Measurements from ENCODE around the gene EFHC1.
"Not testable (repeated sequence)": the region's sequence is repeated elsewhere in the genome, so short reads cannot be mapped to it uniquely, and the experiment has no call there.

EFHC1 gene

DNA sequence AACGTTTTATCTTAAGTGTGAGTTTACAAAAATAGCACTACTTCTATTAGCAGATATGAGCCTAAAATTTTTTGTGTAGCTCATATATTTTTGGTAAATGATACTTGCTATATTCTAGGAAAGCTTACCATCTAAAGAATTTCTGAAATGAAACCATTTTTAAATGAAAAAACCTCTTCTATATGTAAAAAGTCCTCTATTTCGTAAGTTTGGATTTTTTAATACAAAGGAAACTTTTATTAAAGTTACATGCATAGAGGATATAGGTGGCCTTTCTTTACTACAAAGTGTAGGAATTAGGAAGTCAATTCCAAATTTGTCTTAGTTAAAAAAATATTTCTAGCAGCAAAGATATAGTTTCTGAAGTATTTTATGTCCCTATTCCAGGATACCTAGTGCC lies 18.8 kb downstream of the EFHC1 start:
- DNase-seq (ENCODE audit: low spot score), result no peak

DNA sequence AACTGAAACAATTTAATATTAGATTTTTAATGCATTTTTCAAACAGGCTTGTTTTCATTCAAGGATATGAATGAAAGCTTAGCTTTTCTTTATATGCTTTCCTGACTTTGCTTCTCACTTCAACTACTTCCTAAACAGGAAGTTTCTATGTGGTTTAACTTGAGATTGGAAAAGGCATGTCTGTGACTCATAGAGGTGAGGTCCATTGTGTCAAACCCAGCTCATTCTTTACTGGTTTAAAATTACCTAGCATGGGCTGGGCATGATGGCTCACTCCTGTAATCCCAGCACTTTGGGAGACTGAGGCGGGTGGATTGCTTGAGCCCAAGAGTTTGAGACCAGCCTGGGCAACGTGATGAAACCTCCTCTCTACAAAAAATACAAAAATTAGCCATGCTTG lies 34.4 kb downstream of the EFHC1 start:
- DNase-seq (ENCODE audit: low spot score), result no peak

DNA sequence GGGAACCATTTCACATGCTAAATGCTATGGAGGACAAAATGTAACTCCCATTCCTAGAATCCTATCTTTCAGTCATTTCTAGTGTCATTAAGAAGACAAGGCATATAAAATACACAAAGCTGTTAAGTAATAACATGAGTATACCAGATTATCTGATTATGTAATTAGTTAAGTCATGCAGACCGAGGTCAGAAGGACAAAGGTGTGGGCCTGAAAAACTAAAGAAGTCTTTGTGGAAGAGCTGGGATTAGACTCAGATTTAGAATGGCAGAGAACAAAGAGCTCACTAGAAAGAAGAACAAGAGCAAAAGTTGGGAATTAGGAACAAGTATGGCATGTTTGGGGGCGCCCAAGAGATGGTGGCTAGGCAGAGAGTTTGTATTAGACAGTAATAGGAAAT lies 37.0 kb downstream of the EFHC1 start:
- no peak for DNase-seq (ENCODE audit: low spot score)

DNA sequence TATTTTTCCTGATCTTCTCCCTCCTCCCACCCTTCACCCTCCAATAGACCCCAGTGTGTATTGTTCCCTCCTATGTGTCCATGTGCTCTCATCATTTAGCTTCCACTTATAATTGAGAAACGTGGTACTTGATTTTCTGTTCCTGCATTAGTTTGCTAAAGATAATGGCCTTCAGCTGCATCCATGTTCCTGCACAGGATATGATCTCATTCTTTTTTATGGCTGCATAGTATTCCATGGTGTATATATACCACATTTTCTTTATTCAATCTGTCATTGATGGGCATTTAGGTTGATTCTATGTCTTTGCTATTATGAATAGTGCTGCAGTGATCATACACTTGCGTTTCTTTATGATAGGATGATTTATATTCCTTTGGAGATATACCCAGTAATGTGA lies 41.1 kb downstream of the EFHC1 start:
- DNase-seq (ENCODE audit: low spot score), result not testable (repeated sequence)

DNA sequence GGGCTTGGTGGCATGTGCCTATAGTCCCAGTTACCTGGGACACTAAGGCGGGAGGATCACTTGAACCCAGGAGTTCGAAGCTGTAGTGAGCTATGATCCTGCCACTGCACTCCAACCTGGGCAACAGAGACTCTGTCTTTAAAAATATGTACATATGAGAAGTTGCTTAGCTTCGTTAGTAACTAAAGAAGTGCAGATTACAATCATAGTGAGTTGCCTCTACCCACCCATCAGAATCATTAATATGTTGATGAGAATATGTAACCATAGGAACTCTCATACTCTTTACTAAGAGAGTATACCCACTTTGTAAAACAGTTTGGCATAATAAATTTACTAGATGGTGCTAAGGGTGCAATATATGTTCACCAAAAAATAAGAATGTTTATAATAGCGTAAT lies 54.0 kb downstream of the EFHC1 start:
- no peak for DNase-seq (ENCODE audit: low spot score)

DNA sequence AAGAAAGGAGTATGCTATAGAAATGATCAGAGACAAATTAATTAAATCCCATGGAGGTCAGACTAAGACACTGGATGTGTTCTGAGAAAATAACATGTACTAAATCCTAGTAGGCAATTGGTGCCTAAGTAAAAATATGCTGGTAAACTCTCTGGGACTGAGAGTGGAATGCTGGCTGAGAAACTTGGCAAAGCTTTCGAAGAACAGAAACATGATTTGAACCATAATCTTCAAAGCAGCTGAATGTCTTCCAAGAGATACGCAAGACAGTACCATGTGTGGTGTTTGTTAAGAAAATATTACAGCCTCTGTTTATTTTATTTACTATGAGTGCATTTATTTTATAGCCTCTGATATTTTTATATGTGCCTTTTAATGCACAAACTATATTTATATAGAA lies 55.2 kb downstream of the EFHC1 start:
- no peak for DNase-seq (ENCODE audit: low spot score)

DNA sequence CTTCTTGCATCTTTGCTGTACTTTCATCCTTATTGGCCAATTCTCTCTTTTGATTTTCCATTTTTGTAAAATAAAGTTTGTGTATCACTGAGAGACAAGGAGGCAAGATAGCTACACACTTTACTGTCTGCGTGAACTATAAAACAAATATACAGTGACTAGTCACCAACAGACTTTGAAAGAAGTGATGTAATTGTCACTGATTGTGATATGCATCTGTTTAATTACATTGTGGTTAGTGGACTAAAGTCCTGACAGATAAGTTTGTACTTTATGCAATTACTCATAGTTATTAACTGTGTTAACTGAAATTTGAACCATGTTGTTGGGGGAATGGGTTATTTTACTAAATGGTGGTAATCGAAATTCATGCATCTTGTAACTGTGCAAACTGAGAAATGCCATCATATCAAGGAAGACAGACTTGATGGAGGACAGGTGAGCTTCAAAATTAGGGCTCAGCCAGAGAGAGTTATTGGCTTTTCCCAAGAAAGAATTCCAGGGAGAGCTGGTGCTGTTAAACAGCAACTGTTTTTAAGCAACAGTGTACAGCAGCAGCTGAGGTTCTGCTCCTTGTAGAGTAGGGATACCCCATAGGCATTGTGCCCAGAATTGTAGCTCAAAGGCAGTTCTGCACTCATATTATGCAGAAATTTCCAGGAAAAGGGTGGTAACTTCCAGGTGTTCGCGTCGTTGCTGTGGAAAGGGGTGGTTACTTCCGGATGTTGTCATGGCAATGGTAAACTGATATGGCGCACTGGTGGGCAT lies 62.9 kb downstream of the EFHC1 start:
- DNase-seq (ENCODE audit: low spot score), result peak; percentile 57

DNA sequence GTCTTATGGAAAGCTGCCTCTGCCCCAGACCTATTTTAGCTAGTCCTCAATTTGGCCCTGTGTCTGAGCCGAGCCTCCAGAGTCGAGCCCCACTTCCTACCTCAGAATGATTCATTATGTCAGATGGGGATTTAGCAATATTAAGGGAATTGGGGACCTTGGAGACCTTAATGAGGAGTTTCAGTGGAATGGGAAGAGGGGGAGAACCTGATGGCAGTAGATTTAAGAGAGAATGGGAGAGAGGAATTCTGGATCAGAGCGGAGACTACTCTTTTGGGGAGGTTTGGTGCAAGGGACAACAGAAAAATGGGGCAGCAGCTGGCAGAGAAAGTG lies 63.5 kb downstream of the EFHC1 start:
- no peak for DNase-seq (ENCODE audit: low spot score)

DNA sequence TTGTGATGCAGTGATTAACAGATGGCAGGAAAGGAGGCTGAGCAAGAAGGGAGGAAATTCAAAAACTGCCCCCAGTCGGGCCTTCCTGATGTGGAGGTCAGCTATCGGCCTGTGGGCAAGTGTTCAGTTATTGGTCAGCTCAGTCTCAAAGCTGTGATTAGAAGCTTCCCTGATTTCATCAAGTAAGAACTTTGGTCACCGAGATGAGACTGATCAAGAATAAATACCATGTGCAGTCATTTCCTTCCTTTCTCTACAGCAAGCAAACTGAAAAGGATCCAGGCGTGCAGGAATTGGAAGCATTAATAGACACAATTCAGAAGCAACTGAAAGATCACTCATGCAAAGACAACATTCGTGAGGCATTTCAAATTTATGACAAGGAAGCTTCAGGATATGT lies 69.7 kb downstream of the EFHC1 start:
- DNase-seq (ENCODE audit: low spot score), result no peak

DNA sequence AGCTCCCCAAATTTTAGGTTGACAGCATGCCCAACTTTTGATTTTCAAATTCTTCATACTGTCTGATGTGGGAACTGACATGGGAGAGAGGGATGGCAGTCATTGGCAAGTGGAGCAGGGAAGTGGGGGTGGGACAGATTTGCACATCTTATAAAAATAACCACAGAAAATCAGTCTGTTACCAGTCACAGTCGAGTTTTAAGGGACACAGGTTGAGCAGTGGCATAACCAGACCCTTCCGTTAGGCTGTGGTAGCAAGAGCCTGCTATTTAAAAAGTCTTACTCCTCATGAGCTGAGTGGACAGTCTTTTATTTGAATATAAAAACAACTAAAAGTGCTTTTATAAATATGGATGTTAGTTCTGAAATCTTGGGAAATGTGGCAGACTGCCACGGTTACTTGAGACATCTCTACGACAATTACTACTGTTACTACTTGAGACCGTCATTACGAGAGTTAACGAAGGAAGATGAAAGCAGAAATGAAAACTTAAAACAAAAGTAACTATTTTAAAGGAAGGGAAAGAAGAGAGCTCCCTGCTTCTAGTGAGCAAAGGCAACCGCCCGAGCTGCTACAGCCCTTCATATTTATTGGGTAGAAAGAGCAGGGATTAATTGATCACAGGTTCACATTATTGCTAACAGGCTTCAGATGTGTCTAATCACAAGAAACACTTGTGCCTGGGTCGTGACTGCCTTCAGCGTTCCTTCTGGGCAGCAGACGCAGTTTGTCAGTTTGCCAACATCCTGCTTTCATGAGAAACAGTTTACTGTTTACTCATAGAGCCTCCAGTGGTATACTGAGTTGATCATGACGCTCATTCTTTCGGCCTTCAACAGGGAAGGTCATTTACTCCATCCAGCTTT lies 71.3 kb downstream of the EFHC1 start:
- DNase-seq (ENCODE audit: low spot score), result no peak

DNA sequence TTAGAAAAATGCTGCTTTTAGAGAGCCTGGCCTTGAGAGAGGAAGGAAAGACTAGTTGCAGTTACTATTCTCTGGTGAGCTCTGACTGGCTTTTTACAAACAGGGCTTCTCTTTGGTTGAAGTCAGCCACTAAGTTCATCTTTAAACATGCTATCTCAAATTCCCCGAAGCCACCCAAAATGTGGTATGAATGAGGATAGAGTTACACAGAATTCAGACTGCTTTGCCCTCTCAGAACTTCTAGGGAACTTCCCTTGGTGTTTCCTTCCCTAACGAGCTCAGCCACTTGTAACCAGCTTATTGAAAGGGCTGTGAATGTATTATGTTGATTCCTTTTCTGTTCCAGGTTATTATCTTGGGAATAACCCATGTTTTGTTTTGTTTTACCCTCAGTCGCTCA lies 73.5 kb downstream of the EFHC1 start:
- no peak for DNase-seq (ENCODE audit: low spot score)

DNA sequence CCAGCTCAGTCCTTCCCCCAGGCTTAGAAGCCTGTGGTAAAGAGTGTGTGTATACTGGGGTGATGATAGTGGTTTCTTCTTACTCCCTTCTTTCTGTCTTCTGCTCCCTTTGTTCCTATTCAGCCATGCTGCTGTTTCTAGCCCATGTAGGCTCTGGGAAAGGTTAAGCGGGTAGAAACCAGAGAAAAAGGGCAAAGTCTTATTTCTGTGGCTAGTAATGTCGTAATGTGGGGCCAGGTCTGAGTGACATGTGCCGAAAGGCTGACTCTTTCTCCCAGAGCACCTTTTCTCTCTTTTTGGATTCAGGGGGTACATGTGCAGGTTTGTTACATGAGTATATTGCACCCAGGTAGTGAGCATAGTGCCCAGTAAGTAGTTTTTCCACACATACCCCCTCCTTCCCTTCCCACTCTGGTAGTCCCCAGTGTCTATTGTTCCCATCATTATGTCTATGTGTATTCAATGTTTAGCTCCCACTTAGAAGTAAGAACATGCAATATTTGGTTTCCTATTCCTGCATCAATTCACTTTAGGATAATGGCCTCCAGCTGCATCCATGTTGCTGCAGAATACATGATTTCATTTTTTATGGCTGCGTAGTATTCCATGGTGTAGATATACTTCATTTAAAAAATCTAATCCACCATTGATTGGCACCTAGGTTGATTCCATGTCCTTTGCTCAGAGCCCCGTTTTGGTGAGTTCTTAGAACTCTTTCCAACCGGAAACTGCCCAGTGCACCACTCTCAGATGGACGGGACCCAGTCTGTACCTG lies 74.3 kb downstream of the EFHC1 start:
- DNase-seq (ENCODE audit: low spot score), result no peak

DNA sequence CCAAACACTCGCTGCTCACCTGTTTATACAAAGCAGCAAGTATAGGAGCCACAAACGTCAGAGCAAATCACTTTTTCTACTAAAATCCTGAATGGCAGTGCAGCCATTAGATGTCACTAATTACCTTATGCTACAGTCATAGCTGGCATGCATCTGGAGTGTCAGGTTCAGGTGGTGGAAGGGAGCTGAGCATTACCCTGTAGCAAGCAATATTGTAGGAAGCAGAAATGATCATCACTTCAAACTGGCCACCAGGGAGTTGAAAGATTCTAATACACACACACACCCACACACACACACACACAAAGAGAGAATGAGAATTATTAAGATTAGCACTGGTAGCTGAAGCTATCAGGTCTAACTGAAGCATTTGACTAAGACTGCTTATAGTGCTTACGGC lies 75.8 kb downstream of the EFHC1 start:
- no peak for DNase-seq (ENCODE audit: low spot score)

DNA sequence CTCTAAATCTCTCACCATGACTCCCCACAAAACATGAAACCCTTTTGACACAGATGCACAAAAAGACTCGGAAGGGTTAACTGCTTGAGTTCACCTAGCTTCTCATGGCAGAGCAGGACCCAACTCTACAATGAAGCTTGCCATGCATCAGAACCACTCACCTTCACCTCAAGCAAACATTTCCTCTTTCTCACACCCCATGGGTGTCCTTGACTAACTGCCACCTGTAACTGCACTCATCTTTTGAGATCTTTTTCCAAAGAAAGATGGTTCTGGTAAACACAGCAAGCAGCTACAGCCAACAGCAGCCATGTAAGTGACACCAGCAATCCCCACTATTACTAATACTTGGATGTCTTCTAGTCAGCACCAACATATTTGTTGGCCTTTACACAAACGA lies 76.5 kb downstream of the EFHC1 start:
- DNase-seq (ENCODE audit: low spot score), result no peak

DNA sequence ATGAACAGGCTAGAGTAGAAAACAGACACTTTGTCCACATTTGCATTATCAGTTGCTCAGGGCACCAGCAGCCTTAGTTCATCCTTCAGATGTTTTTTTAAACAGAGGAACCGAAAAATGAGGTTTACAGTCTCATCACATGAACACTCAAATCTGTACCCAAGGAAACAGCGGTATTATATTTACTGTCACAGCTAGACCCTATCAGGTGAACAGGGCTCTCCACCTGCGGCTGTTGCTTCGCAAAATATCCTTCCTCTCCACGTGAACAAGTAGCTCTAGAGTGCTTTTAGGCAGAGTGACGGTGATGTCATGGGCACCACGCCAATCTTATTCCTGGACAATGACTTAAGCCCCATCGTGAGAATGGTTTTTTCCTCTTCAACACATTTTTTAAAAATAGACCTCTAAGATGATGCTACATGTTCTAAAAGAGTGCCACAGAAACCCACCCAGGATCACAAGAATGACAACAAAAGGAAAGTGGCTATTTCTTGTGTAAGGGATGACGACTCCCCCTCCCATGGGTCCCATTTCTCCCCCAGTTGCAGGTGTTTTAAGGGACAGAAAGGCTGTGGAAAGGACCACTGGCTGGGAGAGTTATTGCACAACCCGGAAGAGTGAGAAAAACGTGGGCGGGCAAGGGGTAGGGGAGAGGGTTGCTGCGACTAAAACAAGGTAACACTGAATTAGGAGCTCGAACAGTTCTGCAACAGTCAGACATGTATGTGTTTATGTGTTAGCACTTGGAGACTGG lies 77.7 kb downstream of the EFHC1 start:
- DNase-seq (ENCODE audit: low spot score), result no peak

DNA sequence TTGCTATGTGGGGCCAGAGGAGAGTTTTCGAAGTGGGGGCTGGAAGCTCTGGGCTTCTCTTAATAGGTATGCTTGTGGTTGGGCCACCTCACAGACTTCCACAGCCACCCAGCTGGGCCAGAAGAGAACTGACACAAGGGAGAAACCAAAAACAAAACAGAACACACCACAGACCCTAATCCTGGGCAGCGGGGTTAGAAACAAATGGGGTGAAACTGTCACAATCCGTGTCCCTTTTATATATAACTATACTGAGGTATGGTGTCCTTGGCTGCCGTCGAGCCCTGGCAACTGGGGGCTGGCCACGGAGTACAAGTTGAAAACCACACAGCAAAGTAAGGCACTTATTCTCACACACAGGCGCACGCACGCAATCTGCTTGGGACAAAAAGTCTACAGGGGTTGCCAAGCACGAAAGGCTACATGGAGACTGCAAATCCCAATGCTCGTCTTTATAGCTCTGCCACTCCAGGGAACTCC lies 78.4 kb downstream of the EFHC1 start:
- no peak for DNase-seq (ENCODE audit: low spot score)

DNA sequence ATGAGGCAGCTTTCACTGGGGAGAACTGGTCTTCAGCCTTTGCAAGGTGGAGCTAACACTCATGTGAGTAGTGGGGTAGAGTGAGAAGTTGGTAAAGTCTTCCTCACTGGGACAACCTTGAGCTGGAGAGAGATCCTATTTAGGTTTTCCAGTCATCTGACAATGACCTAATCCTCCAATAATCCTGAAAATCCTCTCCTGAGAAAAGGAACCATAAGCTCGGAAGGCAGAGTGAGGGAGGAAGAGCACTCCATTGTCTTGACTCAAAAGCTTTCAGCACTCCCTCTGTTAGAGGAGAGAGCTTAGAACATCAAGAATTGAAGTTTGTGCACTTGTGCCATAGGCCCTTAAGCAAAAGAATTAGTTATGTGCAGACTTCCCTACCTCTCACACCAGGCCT lies 78.9 kb downstream of the EFHC1 start:
- DNase-seq (ENCODE audit: low spot score), result no peak

DNA sequence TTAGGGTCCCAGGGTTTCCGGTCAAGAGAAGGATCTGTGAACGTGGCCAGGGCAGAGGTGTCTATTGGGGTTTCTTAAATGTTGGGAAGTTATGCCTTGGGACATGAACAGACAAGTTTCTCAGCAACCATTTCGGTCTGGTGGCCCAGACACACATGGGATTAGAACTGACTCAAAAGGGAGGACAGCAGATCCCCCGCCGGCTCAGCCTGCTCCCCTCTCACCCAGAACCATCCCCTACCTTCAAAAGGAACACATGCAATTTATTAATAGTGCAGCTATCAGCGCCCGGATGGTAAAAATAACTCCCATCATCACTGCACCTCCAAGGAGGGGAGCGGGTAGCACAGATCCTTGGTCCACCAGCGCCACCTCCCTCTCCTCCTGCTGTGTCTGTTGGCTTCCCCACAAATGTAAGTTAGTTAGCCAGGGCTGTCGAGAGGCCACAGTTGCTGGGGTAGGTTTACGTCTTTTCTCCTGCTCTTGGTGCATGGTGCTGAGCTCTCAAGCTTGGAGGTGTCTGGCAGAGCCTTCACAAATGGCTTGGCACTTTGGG lies 79.6 kb downstream of the EFHC1 start:
- no peak for DNase-seq (ENCODE audit: low spot score)

DNA sequence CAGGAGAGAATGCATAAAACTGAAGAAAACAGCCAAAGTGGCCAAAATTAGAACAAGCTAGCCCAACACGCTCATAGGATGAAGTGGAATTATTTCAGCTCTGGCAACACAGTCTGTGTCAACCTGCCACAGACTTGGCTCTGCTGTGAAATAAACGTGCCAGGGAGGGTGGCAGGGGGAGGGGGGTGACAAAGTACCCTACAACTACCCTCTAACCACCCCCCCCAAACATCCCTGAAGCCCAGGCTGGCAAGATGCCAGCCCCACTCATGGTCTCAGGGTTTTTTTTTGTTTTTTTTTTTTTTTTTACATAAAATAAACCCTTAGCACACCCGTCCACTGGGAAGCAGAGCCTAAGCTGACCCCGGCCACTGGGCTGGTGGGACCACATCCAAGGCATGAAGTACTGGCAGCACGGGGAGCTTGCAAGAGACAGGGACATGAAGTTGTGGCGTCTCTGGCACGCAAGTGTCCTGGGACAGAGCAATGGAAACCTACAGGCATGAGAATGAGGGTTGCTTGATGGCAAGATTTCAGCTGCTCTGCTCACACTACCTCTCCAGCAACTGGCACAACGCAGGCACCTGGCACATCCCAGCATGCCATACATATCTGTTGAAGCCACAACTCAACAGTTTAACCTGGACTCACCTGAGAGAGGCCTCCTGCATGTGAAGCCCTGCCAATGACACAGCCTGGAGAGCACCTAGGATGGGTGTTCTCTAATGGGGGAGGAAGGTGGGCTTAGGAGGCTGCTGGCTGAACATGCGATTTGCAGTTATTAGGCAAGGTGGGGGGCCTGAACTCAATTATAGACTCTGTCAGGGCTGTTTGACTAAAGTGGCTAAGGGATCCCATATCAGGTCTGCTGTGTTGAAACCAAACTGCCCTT lies 80.3 kb downstream of the EFHC1 start:
- DNase-seq (ENCODE audit: low spot score), result no peak

DNA sequence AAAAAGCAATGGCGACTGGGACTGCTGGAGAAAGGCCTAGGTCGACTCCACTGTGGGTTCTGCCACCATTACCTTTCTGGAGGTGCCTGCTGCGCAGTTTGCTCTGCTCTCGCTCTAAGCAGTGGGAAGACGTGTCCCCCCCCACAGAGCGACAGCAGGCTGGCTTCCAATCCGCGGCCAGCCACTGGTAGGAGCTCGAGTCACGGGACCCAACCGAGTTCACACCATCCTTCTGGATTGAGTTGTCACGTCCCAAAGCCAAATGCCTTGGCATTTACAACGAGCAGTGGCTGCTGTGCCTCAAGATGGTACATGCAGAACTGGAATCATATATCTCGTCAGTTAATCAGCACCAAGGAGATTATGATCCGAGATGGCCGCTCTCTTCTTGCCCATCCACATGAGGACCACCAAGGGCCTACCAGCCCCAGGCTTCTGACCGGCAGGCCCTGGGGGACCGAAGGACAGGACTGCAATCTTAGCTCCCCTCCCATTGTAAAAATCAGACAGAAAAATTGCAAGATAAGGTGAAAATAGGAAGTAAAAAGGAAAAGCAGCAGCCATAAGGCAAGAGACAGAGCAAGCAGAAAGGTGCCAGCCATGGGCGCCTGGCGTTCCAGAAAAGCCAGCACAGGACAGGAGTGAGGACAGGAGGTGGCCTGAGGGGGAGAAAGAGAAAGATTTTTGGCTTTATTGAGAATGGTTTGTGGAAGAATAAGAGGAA lies 82.3 kb downstream of the EFHC1 start:
- no peak for DNase-seq (ENCODE audit: low spot score)
